Neural progenitor cell (in vitro differentiated cells): Measurements from ENCODE around the gene DCP1B. TPM values are rescaled to one million over a fixed set of nuclear protein-coding genes. Genes with fewer than 3 reads are reported as not detected.

Experiments
- DNase-seq: peaks from one replicate; pipeline ENCODE4 v3.0.0-alpha.2; 2016; ENCODE audit warnings: low spot score
- H2AFZ ChIP-seq: fragments of 200-600 bp; sonication (generic); replicated peaks from 2 replicates; pipeline ENCODE4 v1.6.1; 2016; ENCODE audit warnings: antibody characterized with exemption
- H3F3A ChIP-seq: fragments of 200-600 bp; sonication (generic); 2 replicates; pipeline ENCODE4 v1.6.1; 2016; ENCODE audit warnings: antibody characterized with exemption, low read depth
- H3K27ac ChIP-seq: fragments of 200-600 bp; sonication (generic); 2 replicates; pipeline ENCODE4 v1.5.1; 2016; ENCODE audit warnings: mild to moderate bottlenecking
- H3K27me3 ChIP-seq: fragments of 200-600 bp; sonication (generic); 2 replicates; pipeline ENCODE4 v1.6.1; 2016; ENCODE audit warnings: mild to moderate bottlenecking, moderate library complexity
- H3K36me3 ChIP-seq: fragments of 200-600 bp; sonication (generic); 2 replicates; pipeline ENCODE4 v1.5.1; 2016
- H3K4me1 ChIP-seq: fragments of 200-600 bp; sonication (generic); 2 replicates; pipeline ENCODE4 v1.6.1; 2016; ENCODE audit warnings: mixed run types
- H3K4me2 ChIP-seq: fragments of 200-600 bp; sonication (generic); 2 replicates; pipeline ENCODE4 v1.6.1; 2016
- H3K4me3 ChIP-seq: fragments of 200-600 bp; sonication (generic); 2 replicates; pipeline ENCODE4 v1.5.1; 2016
- H3K79me2 ChIP-seq: fragments of 200-600 bp; sonication (generic); 2 replicates; pipeline ENCODE4 v1.6.1; 2016; ENCODE audit warnings: low read depth
- H3K9ac ChIP-seq: fragments of 200-600 bp; sonication (generic); 2 replicates; pipeline ENCODE4 v1.6.1; 2016
- H3K9me3 ChIP-seq: fragments of 200-600 bp; sonication (generic); 2 replicates; pipeline ENCODE4 v1.5.1; 2016; ENCODE audit warnings: low read depth
- H4K20me1 ChIP-seq: fragments of 200-600 bp; sonication (generic); 2 replicates; pipeline ENCODE4 v1.6.1; 2016; ENCODE audit warnings: low read depth
- H3K27ac Mint-ChIP-seq: 3 replicates; pipeline ENCODE4 v1.8.0; 2021; ENCODE audit warnings: mixed read lengths
- H3K27me3 Mint-ChIP-seq: 2 replicates; pipeline ENCODE4 v1.8.0; 2022; ENCODE audit warnings: low read depth, mild to moderate bottlenecking, inconsistent platforms, moderate library complexity, mixed read lengths; ENCODE audit not compliant: insufficient read depth
- H3K36me3 Mint-ChIP-seq: 3 replicates; pipeline ENCODE4 v1.8.0; 2021; ENCODE audit warnings: mixed read lengths
- H3K4me1 Mint-ChIP-seq: 3 replicates; pipeline ENCODE4 v1.8.0; 2021; ENCODE audit warnings: mixed read lengths
- H3K4me3 Mint-ChIP-seq: 3 replicates; pipeline ENCODE4 v1.8.0; 2021; ENCODE audit warnings: mild to moderate bottlenecking, moderate library complexity, mixed read lengths
- H3K9me3 Mint-ChIP-seq: 3 replicates; pipeline ENCODE4 v1.8.0; 2020; ENCODE audit warnings: mixed read lengths
- EZH2 ChIP-seq: fragments of 200-600 bp; sonication (generic); IDR thresholded peaks from 2 replicates; pipeline ENCODE4 v1.6.1; 2017; ENCODE audit warnings: antibody characterized with exemption, mild to moderate bottlenecking, moderate library complexity
- EZH2phosphoT487 ChIP-seq: fragments of 200-600 bp; sonication (generic); IDR thresholded peaks from 2 replicates; pipeline ENCODE4 v1.6.1; 2017; ENCODE audit warnings: antibody characterized with exemption
- total RNA-seq: library from RNA; depleted of rRNA; stranded (reverse); fragments of >200 nt; gene quantifications from 2 replicates; pipeline ENCODE4 v1.2.3, GENCODE V29; 2015; ENCODE audit warnings: low replicate concordance
- TF ChIP-seq, protein P1 (sequence below): fragments of 200-600 bp; sonication (generic); IDR thresholded peaks from 2 replicates; pipeline ENCODE4 v1.5.1; 2017; ENCODE audit warnings: antibody characterized with exemption, mild to moderate bottlenecking

The DCP1B gene
- total RNA-seq, 1 donor from 2014 or later: 20.2 TPM

- Histone ChIP-seq H3K27ac (no peak overlapping the region), H3K79me2 (no peaks in the 10 kb centered on the region), H3K4me1 (peaks cover 41% of the 10 kb centered on the region), H3K4me3 (no peak overlapping the region), H3K9me3 (no peaks in the 10 kb centered on the region), H2AFZ (no peak overlapping the region), H3K9ac (no peak overlapping the region), H3F3A (peaks cover 25% of the 10 kb centered on the region), H3K36me3 (no peaks in the 10 kb centered on the region), H3K27me3 (no peaks in the 10 kb centered on the region), H4K20me1 (no peaks in the 10 kb centered on the region), H3K4me2 (peak overlapping the region; percentile 72)
- Mint-ChIP-seq H3K4me3 (no peak overlapping the region), H3K27me3 (peaks cover 25% of the 10 kb centered on the region), H3K9me3 (peaks cover 4% of the 10 kb centered on the region), H3K27ac (no peak overlapping the region), H3K4me1 (peaks cover 54% of the 10 kb centered on the region), H3K36me3 (peaks cover 2% of the 10 kb centered on the region)
- TF ChIP-seq, protein P1, sequence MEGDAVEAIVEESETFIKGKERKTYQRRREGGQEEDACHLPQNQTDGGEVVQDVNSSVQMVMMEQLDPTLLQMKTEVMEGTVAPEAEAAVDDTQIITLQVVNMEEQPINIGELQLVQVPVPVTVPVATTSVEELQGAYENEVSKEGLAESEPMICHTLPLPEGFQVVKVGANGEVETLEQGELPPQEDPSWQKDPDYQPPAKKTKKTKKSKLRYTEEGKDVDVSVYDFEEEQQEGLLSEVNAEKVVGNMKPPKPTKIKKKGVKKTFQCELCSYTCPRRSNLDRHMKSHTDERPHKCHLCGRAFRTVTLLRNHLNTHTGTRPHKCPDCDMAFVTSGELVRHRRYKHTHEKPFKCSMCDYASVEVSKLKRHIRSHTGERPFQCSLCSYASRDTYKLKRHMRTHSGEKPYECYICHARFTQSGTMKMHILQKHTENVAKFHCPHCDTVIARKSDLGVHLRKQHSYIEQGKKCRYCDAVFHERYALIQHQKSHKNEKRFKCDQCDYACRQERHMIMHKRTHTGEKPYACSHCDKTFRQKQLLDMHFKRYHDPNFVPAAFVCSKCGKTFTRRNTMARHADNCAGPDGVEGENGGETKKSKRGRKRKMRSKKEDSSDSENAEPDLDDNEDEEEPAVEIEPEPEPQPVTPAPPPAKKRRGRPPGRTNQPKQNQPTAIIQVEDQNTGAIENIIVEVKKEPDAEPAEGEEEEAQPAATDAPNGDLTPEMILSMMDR: no peak
- TF ChIP-seq EZH2 (no peak), EZH2phosphoT487 (no peak)
- DNase-seq: no peak
These were observed 84.5 kb downstream of the DCP1B start for GRCh38 chr12:1919763-1920162.

DNA sequence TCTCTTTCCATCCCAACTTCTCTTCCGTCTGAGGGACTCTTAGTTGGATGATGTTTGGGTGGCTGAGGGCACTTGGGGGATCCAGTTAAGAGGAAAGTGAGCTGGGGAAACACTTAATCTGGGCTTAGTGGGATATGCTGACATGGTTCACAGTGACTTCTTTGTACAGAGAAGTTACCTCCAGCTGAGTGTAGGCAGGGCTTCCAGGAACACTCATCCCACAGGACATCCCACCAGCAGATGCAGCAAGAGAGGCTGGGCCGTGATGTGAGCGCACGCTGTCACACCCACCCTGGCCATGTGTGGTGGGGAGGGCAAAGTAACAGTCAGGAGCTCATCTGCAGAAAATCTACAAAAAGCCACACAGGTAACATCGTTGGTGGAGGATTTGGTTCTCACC lies 85.0 kb downstream of the DCP1B start:
- peaks cover under 1% of the 10 kb centered on the region for H3K9me3 Mint-ChIP-seq
- Histone ChIP-seq H2AFZ (no peak overlapping the region), H4K20me1 (no peaks in the 10 kb centered on the region), H3K4me3 (no peak overlapping the region), H3K9me3 (no peaks in the 10 kb centered on the region), H3K36me3 (no peaks in the 10 kb centered on the region), H3K4me1 (peaks cover 38% of the 10 kb centered on the region), H3K79me2 (no peaks in the 10 kb centered on the region), H3K9ac (no peak overlapping the region), H3K4me2 (peak overlapping the region; percentile 72), H3F3A (peaks cover 22% of the 10 kb centered on the region), H3K27ac (no peak overlapping the region), H3K27me3 (no peaks in the 10 kb centered on the region)
- TF ChIP-seq, protein P1: no peak
- TF ChIP-seq EZH2 (no peak), EZH2phosphoT487 (no peak)
- peak overlapping the region; percentile 61 for H3K27ac Mint-ChIP-seq
- H3K36me3 Mint-ChIP-seq: peaks cover 2% of the 10 kb centered on the region
- H3K4me3 Mint-ChIP-seq: no peak overlapping the region
- no peak for DNase-seq
- H3K4me1 Mint-ChIP-seq: peaks cover 54% of the 10 kb centered on the region
- H3K27me3 Mint-ChIP-seq: peaks cover 23% of the 10 kb centered on the region

DNA sequence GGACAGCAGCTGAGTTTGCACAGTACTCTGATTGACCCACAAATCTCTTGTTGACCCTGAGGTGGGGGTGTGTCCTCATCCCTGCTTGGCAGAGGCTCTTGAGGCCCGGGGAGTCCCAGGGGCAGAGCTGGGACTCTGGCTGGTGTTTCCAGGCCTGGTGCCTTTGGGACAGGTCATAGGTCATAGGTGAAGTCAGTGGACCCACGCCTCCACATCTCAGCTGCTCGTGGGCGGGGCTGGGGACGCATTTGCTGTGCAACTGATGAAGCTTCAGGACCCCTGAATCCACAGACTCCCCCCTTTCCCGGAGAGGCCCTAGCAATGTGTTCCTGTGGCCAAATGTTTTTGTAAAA lies 85.4 kb downstream of the DCP1B start:
- H3K9ac ChIP-seq: no peak overlapping the region
- no peak overlapping the region for H3K27ac ChIP-seq
- no peaks in the 10 kb centered on the region for H3K36me3 ChIP-seq
- no peaks in the 10 kb centered on the region for H4K20me1 ChIP-seq
- H3K27me3 Mint-ChIP-seq: peaks cover 22% of the 10 kb centered on the region
- TF ChIP-seq, protein P1: no peak
- TF ChIP-seq EZH2phosphoT487 (no peak), EZH2 (no peak)
- peaks cover 2% of the 10 kb centered on the region for H3K36me3 Mint-ChIP-seq
- peaks cover 58% of the 10 kb centered on the region for H3K4me1 Mint-ChIP-seq
- H3K9me3 Mint-ChIP-seq: no peaks in the 10 kb centered on the region
- peak overlapping the region; percentile 72 for H3K4me2 ChIP-seq
- no peaks in the 10 kb centered on the region for H3K27me3 ChIP-seq
- H2AFZ ChIP-seq: no peak overlapping the region
- H3K4me1 ChIP-seq: peaks cover 39% of the 10 kb centered on the region
- no peak overlapping the region for H3K4me3 Mint-ChIP-seq
- no peaks in the 10 kb centered on the region for H3K9me3 ChIP-seq
- H3K27ac Mint-ChIP-seq: peak overlapping the region; percentile 61
- H3K4me3 ChIP-seq: no peak overlapping the region
- no peak for DNase-seq
- peaks cover 20% of the 10 kb centered on the region for H3F3A ChIP-seq
- no peaks in the 10 kb centered on the region for H3K79me2 ChIP-seq
